Measurements from ENCODE around the gene CDCP2. TPM values are rescaled to one million over a fixed set of nuclear protein-coding genes. Genes with fewer than 3 reads are reported as not detected.
"Not testable (repeated sequence)": the region's sequence is repeated elsewhere in the genome, so short reads cannot be mapped to it uniquely, and the experiment has no call there.

Gene CDCP2
- total RNA-seq, 2 donors from 2014 or later, result not detected

DNA sequence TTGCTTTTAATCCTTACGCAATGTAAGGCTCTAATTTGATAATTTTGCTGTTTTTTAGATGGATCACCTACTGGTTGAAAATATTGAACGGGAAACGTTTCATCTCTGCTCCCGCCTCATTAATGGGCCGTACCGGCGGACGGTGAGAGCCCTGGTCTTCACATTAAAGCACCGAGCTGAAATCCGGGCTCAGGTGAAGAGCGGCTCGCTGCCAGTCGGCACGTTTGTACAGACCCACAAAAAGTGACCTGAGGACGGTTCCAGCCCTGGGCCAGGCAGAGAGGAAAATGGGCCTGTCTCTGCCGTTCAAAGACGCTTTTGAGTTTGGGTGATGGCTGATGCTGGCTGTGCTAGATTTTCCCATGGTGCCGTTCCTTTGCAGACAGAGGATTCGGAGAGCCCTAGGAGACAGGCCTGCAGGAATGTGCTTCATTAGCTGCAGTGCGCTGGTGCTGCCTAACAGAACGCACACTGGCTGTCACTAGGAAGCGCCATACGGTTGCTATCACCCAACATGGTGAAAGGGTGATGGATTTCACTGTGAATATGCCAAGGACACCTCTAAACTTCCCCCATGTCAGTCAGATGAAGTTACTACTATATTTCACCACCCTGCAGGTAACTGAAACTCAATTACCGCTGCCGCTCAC lies 56.4 kb downstream of the CDCP2 start:
- H3K36me3 ChIP-seq, result no peaks in the 10 kb centered on the region
- no peaks in the 10 kb centered on the region for H3K4me1 ChIP-seq (ENCODE audit: control insufficient read depth in 1 of 2, low read depth in 2 of 2)
- H3K9me3 ChIP-seq, result no peaks in the 10 kb centered on the region
- no peak for DNase-seq (ENCODE audit: low spot score)
- TF ChIP-seq, protein P1, sequence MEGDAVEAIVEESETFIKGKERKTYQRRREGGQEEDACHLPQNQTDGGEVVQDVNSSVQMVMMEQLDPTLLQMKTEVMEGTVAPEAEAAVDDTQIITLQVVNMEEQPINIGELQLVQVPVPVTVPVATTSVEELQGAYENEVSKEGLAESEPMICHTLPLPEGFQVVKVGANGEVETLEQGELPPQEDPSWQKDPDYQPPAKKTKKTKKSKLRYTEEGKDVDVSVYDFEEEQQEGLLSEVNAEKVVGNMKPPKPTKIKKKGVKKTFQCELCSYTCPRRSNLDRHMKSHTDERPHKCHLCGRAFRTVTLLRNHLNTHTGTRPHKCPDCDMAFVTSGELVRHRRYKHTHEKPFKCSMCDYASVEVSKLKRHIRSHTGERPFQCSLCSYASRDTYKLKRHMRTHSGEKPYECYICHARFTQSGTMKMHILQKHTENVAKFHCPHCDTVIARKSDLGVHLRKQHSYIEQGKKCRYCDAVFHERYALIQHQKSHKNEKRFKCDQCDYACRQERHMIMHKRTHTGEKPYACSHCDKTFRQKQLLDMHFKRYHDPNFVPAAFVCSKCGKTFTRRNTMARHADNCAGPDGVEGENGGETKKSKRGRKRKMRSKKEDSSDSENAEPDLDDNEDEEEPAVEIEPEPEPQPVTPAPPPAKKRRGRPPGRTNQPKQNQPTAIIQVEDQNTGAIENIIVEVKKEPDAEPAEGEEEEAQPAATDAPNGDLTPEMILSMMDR (IDR thresholded peaks at IDR 0.05), result no peak
- no peak for ATAC-seq (ENCODE audit: insufficient number of reproducible peaks, low FRiP score, low read depth)
- no peak overlapping the region for H3K27ac ChIP-seq
- H3K27me3 ChIP-seq (replicated peaks; ENCODE audit: insufficient read depth), result no peaks in the 10 kb centered on the region
- no peak overlapping the region for H3K4me3 ChIP-seq

DNA sequence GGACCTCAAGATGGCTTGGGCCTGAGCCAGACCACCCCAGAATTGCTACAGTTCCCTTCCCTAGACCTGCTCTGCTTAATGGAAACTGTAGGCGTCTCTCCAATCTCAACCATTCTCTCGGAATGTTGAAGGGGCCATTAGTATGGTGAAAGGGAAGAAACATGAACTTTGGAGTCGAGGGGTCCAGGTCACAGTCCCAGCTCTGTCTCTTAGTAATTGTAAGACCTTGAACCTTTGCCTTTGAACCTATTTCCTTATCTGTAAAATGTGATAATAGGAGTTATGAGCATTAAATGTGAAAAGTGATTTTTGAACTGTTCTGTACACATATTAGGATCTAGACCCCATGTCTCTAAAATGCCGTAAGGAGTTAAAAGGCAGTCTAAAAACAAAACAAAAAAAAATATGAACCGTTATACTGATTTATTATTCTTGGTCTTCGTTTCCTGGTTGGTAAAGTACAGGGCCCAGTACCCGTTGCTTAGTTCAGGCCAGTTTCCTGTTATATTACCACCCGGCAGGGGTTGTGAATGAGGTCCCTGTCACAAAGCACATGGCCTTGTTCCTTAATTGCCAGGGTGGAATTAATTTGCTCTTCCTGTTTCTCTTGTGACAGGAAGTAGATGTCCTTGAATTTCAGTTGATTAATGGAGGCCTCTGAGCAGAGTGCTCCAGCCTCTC lies 57.1 kb downstream of the CDCP2 start:
- DNase-seq (ENCODE audit: low spot score) (no peak), ATAC-seq (ENCODE audit: insufficient number of reproducible peaks, low FRiP score, low read depth) (no peak)
- Histone ChIP-seq H3K4me1 (ENCODE audit: control insufficient read depth in 1 of 2, low read depth in 2 of 2) (no peaks in the 10 kb centered on the region), H3K9me3 (no peaks in the 10 kb centered on the region), H3K4me3 (no peak overlapping the region), H3K27ac (no peak overlapping the region), H3K36me3 (no peaks in the 10 kb centered on the region), H3K27me3 (replicated peaks; ENCODE audit: insufficient read depth) (no peaks in the 10 kb centered on the region)
- TF ChIP-seq, protein P1 (IDR thresholded peaks at IDR 0.05), result no peak

DNA sequence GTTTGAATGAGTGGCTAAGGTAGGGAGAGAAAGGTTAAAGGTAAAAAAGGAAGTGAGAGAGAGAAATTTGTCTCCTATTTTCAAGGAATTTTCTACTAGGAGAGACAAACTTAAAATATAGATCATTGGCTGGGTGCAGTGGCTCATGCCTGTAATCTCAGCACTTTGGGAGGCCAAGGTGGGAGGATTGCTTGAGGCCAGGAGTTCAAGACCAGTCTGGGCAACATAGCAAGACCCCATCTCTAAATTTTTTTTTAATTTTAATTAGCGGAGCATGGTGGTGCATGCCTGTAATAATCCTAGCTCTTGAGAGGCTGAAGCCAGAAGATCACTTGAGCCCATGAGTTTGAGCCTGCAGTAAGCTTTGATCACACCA lies 58.1 kb downstream of the CDCP2 start:
- not testable (repeated sequence) for H3K27me3 ChIP-seq (replicated peaks; ENCODE audit: insufficient read depth); H3K4me3 ChIP-seq; H3K27ac ChIP-seq; H3K36me3 ChIP-seq; H3K4me1 ChIP-seq (ENCODE audit: control insufficient read depth in 1 of 2, low read depth in 2 of 2); H3K9me3 ChIP-seq; ATAC-seq (ENCODE audit: insufficient number of reproducible peaks, low FRiP score, low read depth); DNase-seq (ENCODE audit: low spot score)

DNA sequence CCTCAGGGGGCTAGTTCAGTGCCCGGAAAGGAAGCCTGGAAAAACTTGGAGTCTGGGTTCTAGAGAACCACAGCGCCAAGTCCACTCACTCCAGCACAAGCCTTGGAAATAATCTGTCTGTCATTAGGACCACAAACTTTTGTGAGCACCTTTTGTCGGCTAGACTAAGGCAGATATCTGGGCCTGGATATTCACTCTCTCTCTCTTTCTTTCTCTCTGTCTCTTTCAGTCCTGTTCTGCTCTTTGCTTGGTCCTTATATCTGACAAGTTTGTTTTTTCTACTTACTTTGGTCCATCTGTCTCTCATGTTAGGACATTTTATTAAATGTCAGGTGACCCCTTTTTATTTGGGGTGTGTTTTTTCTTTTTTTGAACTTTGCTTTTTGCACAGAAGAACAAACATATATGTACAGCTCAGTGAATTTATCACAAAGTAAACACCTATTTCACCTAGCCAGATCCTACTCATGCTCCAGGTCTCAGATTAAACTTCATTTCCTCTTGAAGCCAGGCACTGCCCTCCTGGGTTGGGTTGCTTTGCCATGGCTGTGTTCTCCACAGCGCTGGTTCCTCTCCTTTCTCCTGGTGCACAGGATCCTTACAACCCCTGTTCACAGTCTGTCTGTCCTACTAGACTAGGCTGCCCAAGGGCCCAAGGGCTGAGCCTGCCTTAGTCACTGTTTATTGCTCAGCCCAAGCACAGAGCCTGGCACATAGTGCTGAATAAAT lies 58.6 kb downstream of the CDCP2 start:
- TF ChIP-seq, protein P1 (IDR thresholded peaks at IDR 0.05), result no peak
- Histone ChIP-seq H3K4me3 (no peak overlapping the region), H3K36me3 (peaks cover 3% of the 10 kb centered on the region), H3K27ac (no peak overlapping the region), H3K27me3 (replicated peaks; ENCODE audit: insufficient read depth) (no peaks in the 10 kb centered on the region), H3K4me1 (ENCODE audit: control insufficient read depth in 1 of 2, low read depth in 2 of 2) (no peaks in the 10 kb centered on the region), H3K9me3 (no peaks in the 10 kb centered on the region)
- ATAC-seq (ENCODE audit: insufficient number of reproducible peaks, low FRiP score, low read depth) (no peak), DNase-seq (ENCODE audit: low spot score) (no peak)

DNA sequence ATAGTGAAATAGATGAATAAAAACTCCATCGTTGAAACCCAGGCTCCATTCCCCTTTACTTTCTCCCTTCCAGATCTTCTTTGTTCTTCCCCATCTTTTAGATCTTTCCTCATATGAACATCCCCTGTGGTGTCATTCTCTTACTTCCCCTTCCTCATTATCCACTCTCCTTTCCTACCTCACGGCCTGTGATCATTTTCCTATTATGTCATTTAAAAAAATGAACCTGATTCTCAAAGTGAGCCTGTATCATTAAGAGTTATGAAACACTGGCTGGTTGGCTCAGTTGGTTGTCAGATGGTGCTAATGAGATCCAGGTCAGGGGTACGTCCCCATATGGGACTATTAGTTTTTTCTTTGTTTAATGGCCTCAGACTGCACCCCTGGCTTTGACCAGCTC lies 61.1 kb downstream of the CDCP2 start:
- DNase-seq (ENCODE audit: low spot score) (no peak), ATAC-seq (ENCODE audit: insufficient number of reproducible peaks, low FRiP score, low read depth) (no peak)
- TF ChIP-seq, protein P1 (IDR thresholded peaks at IDR 0.05), result no peak
- Histone ChIP-seq H3K27me3 (replicated peaks; ENCODE audit: insufficient read depth) (no peaks in the 10 kb centered on the region), H3K9me3 (no peaks in the 10 kb centered on the region), H3K4me3 (no peak overlapping the region), H3K36me3 (peaks cover 3% of the 10 kb centered on the region), H3K4me1 (ENCODE audit: control insufficient read depth in 1 of 2, low read depth in 2 of 2) (no peaks in the 10 kb centered on the region), H3K27ac (no peak overlapping the region)

All from thoracic aorta (tissue), 2 donors.